ENCODE measurements around the gene HIPK4.

Gene HIPK4

DNA sequence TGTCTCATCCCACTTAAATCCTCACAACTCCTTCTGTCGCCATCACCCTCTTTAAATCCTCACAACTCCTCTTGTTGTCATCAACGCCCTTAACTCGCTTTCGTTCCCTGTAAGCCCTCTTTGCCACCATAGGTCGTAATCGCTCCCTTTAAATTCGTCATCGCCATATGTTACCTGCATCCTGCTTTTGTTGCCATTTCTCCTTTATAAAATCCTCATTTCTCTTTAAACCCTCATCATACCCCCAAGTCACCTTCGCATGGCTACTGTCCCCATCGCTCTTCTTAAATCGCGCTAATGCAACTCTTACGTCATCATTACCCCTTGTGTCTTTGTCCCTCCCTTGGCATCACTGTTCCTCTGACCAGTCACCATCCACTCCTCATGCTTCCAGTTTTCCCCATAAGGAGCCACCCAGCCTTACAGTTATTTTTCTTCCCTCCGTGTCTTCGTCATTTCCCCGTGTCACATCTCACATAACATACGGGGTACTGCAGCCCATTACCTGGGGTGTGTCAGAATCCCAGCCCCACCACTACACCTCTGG, 40.9 kb downstream of the HIPK4 start:
- H3K27ac ChIP-seq (ENCODE audit: poor library complexity, severe bottlenecking) = no peak overlapping the region
- no peaks in the 10 kb centered on the region for H3K27me3 ChIP-seq (ENCODE audit: insufficient read depth, poor library complexity, severe bottlenecking)
- no peaks in the 10 kb centered on the region for H3K9me3 ChIP-seq (ENCODE audit: severe bottlenecking)
- ATAC-seq (ENCODE audit: low read depth) = no peak; the same call in 2 of the 3 replicates
- H3K36me3 ChIP-seq (ENCODE audit: low read depth) = peaks cover 5% of the 10 kb centered on the region; the same call in 1 of the 2 replicates
- H3K4me3 ChIP-seq (ENCODE audit: severe bottlenecking) = peak overlapping the region; percentile 55
- peaks cover 3% of the 10 kb centered on the region for H3K4me1 ChIP-seq (ENCODE audit: insufficient read depth, poor library complexity, severe bottlenecking)
- DNase-seq (ENCODE audit: low spot score) = no peak
- TF ChIP-seq, protein P1, sequence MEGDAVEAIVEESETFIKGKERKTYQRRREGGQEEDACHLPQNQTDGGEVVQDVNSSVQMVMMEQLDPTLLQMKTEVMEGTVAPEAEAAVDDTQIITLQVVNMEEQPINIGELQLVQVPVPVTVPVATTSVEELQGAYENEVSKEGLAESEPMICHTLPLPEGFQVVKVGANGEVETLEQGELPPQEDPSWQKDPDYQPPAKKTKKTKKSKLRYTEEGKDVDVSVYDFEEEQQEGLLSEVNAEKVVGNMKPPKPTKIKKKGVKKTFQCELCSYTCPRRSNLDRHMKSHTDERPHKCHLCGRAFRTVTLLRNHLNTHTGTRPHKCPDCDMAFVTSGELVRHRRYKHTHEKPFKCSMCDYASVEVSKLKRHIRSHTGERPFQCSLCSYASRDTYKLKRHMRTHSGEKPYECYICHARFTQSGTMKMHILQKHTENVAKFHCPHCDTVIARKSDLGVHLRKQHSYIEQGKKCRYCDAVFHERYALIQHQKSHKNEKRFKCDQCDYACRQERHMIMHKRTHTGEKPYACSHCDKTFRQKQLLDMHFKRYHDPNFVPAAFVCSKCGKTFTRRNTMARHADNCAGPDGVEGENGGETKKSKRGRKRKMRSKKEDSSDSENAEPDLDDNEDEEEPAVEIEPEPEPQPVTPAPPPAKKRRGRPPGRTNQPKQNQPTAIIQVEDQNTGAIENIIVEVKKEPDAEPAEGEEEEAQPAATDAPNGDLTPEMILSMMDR (IDR thresholded peaks at IDR 0.05; ENCODE audit: poor library complexity, severe bottlenecking) = no peak

DNA sequence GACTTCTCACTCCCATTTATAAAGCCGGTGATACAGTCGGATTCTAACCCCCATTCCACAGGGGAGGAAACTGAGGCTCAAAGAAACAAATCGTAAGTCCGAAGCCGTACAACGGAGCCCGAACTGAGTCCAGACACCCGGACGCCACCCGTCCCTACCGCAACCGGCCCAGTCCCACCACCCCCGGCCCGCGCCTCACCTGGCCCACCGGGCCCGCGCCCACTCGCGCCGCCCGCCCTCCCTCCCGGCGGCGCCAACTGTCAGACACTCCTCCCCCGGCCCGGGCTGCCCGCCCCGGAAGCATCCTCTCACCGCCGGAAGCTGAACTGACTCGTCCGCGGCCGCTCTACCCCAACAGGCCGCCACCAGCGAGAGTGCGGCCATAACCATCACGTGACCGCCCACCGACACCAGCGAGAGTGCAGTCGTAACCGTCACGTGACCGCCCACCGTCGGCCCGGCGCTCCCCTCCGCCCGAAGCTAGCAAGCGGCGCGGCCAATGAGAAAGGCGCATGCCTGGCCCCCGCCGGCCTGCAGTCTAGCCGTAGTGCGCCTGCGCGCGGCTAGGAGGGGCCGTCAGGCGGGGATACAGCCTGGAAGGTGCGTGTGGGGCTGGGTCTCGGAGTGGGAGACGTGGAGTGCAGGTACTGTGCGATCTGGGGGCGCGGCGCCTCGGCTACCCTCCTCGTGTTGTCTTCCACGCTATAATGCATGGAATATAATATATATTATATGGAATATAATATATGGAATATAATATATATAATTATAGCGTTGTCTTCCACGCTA, 41.7 kb downstream of the HIPK4 start, which contains the start of the genes C19orf47 and PLD3:
C19orf47 (minus strand) TSS at position 273 of the 789 bp plus-strand sequence. CDS start 6,540 bp downstream, outside the sequence.
PLD3 (plus strand) TSS at position 571 of the 789 bp plus-strand sequence. CDS start 17,789 bp downstream, outside the sequence.
- H3K27me3 ChIP-seq (ENCODE audit: insufficient read depth, poor library complexity, severe bottlenecking) = no peaks in the 10 kb centered on the region
- H3K36me3 ChIP-seq (ENCODE audit: low read depth) = peaks cover 5% of the 10 kb centered on the region; the same call in 1 of the 2 replicates
- no peak within 1 kb of the TSS for H3K27ac ChIP-seq (ENCODE audit: poor library complexity, severe bottlenecking)
- peak; percentile 98 for ATAC-seq (ENCODE audit: low read depth)
- H3K9me3 ChIP-seq (ENCODE audit: severe bottlenecking) = no peaks in the 10 kb centered on the region
- TF ChIP-seq, protein P1 (IDR thresholded peaks at IDR 0.05; ENCODE audit: poor library complexity, severe bottlenecking) = no peak
- H3K4me3 ChIP-seq (ENCODE audit: severe bottlenecking) = peak within 1 kb of the TSS; percentile 55
- peak; percentile 99 for DNase-seq (ENCODE audit: low spot score)
- H3K4me1 ChIP-seq (ENCODE audit: insufficient read depth, poor library complexity, severe bottlenecking) = peaks cover 3% of the 10 kb centered on the region

DNA sequence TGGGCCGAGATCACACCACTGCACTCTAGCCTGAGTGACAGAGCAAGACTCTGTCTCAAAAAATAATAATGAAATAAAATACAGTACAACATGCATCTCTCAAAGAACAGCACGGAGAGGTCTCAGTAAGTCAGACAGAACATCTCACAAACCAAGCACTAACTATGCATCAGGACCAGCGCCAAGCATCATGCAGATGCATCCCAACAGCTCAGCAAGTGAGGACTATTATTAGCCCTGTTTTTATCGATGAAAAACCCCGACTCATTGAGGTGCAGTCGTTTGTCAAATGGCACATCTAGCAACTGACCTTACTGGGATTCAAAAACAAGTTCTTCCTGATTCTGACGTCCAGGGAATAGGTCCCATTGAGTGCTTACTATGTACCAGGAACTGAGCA, 45.6 kb downstream of the HIPK4 start:
- no peak overlapping the region for H3K4me3 ChIP-seq (ENCODE audit: severe bottlenecking)
- peaks cover 13% of the 10 kb centered on the region for H3K36me3 ChIP-seq (ENCODE audit: low read depth)
- peaks cover 2% of the 10 kb centered on the region for H3K4me1 ChIP-seq (ENCODE audit: insufficient read depth, poor library complexity, severe bottlenecking)
- H3K27me3 ChIP-seq (ENCODE audit: insufficient read depth, poor library complexity, severe bottlenecking) = no peaks in the 10 kb centered on the region
- TF ChIP-seq, protein P1 (IDR thresholded peaks at IDR 0.05; ENCODE audit: poor library complexity, severe bottlenecking) = no peak
- ATAC-seq (ENCODE audit: low read depth) (no peak), DNase-seq (ENCODE audit: low spot score) (no peak)
- no peaks in the 10 kb centered on the region for H3K9me3 ChIP-seq (ENCODE audit: severe bottlenecking)
- H3K27ac ChIP-seq (ENCODE audit: poor library complexity, severe bottlenecking) = no peak overlapping the region

DNA sequence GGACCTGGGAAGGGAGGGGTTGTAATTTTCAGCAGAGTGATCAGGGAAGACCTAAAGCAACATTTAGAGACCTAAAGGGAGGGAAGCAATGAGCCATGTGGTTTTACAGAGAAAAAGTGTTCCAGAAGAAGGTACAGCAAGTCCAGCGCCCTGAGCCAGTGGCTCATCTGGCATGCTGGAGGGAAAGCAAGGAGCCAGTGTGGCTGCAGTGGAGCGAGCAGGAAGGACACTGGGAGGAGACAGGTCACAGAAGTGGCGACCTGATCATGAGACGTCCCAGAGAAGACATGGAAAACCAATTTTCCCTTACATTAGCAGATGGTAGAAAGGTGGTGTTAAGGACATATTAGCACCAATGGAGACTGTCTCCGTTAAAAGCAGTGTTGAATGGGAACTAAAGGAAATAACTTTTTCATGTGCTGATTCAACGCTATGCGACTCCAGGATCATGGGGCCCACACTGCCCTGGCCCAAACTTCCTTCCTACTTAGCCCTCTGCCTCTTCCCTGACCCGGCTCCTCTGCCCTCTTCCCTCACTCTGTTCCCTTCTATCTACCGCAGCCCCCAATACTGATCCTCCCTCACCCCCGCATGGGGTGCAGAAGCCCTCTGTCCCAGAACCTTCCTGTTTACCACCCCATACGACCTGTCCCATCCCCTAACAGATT, 47.2 kb downstream of the HIPK4 start:
- TF ChIP-seq, protein P1 (IDR thresholded peaks at IDR 0.05; ENCODE audit: poor library complexity, severe bottlenecking) = no peak
- peaks cover 25% of the 10 kb centered on the region for H3K36me3 ChIP-seq (ENCODE audit: low read depth)

More for the DNA sequence above, 47.2 kb downstream of the HIPK4 start:
- DNase-seq (ENCODE audit: low spot score) = no peak
- ATAC-seq (ENCODE audit: low read depth) = no peak
- no peaks in the 10 kb centered on the region for H3K9me3 ChIP-seq (ENCODE audit: severe bottlenecking)
- no peaks in the 10 kb centered on the region for H3K4me1 ChIP-seq (ENCODE audit: insufficient read depth, poor library complexity, severe bottlenecking)
- H3K27ac ChIP-seq (ENCODE audit: poor library complexity, severe bottlenecking) = no peak overlapping the region
- H3K4me3 ChIP-seq (ENCODE audit: severe bottlenecking) = no peak overlapping the region
- H3K27me3 ChIP-seq (ENCODE audit: insufficient read depth, poor library complexity, severe bottlenecking) = no peaks in the 10 kb centered on the region
